OCI-LY7 (cell line): ENCODE measurements around the gene CNTLN. TPM values are rescaled to one million over a fixed set of nuclear protein-coding genes. Genes with fewer than 3 reads are reported as not detected.

Source experiments
- BruUV-seq: library from RNA; stranded (reverse); fragments of 400-500 nt; replicated peaks from 2 replicates; lab custom pipeline; 2021; lab: Mats Ljungman, UMichigan
- CTCF ChIA-PET: fragments of 300-600 bp; sonication (Branson Sonifier 250); formaldehyde crosslinking; loops from one replicate; lab custom pipeline; 2022; ENCODE audit warnings: antibody characterized with exemption; ENCODE audit not compliant: unreplicated experiment; lab: Charles Lee
- POLR2A ChIA-PET: fragments of 300-600 bp; sonication (Branson Sonifier 250); formaldehyde crosslinking; loops from one replicate; lab custom pipeline; 2022; ENCODE audit warnings: antibody characterized with exemption; lab: Charles Lee
- DNase-seq: peaks from one replicate; pipeline ENCODE4 v3.0.0-alpha.2; 2015; ENCODE audit warnings: low spot score
- H2AFZ ChIP-seq: fragments of 200-600 bp; sonication (generic), shearing (Covaris generic); 2 replicates; pipeline ENCODE4 v1.6.1; 2014; ENCODE audit warnings: mild to moderate bottlenecking, antibody characterized with exemption, low read length, moderate library complexity
- H3K27ac ChIP-seq: fragments of 200-600 bp; sonication (generic); 2 replicates; pipeline ENCODE4 v1.5.1; 2014; ENCODE audit warnings: mixed run types, low read depth, mild to moderate bottlenecking, moderate library complexity, low read length, inconsistent platforms; ENCODE audit not compliant: poor library complexity, severe bottlenecking
- H3K36me3 ChIP-seq: fragments of 200-600 bp; sonication (generic); 2 replicates; pipeline ENCODE4 v1.6.1; 2014; ENCODE audit warnings: mild to moderate bottlenecking, antibody characterized with exemption, low read length, moderate library complexity, mixed read lengths; ENCODE audit not compliant: insufficient read depth
- H3K4me1 ChIP-seq: fragments of 200-600 bp; sonication (generic); 2 replicates; pipeline ENCODE4 v1.5.1; 2014; ENCODE audit warnings: mild to moderate bottlenecking, low read length; ENCODE audit not compliant: insufficient read depth, poor library complexity, severe bottlenecking
- H3K4me2 ChIP-seq: fragments of 200-600 bp; sonication (generic); 2 replicates; pipeline ENCODE4 v1.6.1; 2014; ENCODE audit warnings: mild to moderate bottlenecking, low read length
- H3K4me3 ChIP-seq: fragments of 200-600 bp; sonication (generic); 2 replicates; pipeline ENCODE4 v1.5.1; 2014; ENCODE audit warnings: mild to moderate bottlenecking, low read depth, low read length; ENCODE audit not compliant: poor library complexity, severe bottlenecking
- H3K79me2 ChIP-seq: fragments of 200-600 bp; sonication (generic); 2 replicates; pipeline ENCODE4 v1.6.1; 2016; ENCODE audit warnings: low read depth, mild to moderate bottlenecking, low read length, moderate library complexity, mixed read lengths; ENCODE audit not compliant: insufficient read depth
- H3K9me2 ChIP-seq: fragments of 200-600 bp; sonication (generic); 2 replicates; pipeline ENCODE4 v1.6.1; 2016; ENCODE audit warnings: mild to moderate bottlenecking, low read length, mixed read lengths; ENCODE audit not compliant: insufficient read depth
- H3K9me3 ChIP-seq: fragments of 200-600 bp; sonication (generic); 2 replicates; pipeline ENCODE4 v1.6.1; 2014; ENCODE audit warnings: mild to moderate bottlenecking, mixed run types, low read length, mixed read lengths
- H4K20me1 ChIP-seq: fragments of 200-600 bp; sonication (generic); 2 replicates; pipeline ENCODE4 v1.6.1; 2014; ENCODE audit warnings: mild to moderate bottlenecking, antibody characterized with exemption, low read length, moderate library complexity, mixed read lengths; ENCODE audit not compliant: insufficient read depth
- CTCF ChIP-seq: fragments of 200-600 bp; sonication (generic); conservative IDR thresholded peaks from 2 replicates; pipeline ENCODE4 v1.5.1; 2014; ENCODE audit warnings: mild to moderate bottlenecking, antibody characterized with exemption, low read length, moderate library complexity, mixed read lengths
- EZH2phosphoT487 ChIP-seq: fragments of 200-600 bp; sonication (generic); IDR thresholded peaks from 2 replicates; pipeline ENCODE4 v1.6.1; 2018; ENCODE audit warnings: low read depth, borderline replicate concordance, mild to moderate bottlenecking, mixed run types, antibody characterized with exemption, low read length, moderate library complexity, mixed read lengths
- intact Hi-C: fragments of 100-400 bp; cut with micrococcal nuclease; formaldehyde crosslinking; loops from one replicate; pipeline ENCODE4 v1.10.0; 2022; ENCODE audit not compliant: unreplicated experiment
- total RNA-seq, 2 experiments: library from RNA; depleted of rRNA in 1 of 2; stranded (reverse); fragments of >200 nt in 1 of 2; shearing (Covaris generic) in 1 of 2; gene quantifications; 2 replicates each; pipeline ENCODE4 v1.2.3, GENCODE V29; 2014 to 2022

The CNTLN gene
- total RNA-seq, 2 experiments from 2014 or later = not detected

- BruUV-seq = no TSS peak
Measured at GRCh38 chr9:17160327-17160726, 25.5 kb downstream of the CNTLN start.

GRCh38 chr9:17165764-17166163, 30.9 kb downstream of the CNTLN start:
- CTCF ChIA-PET = no interaction called here

More at GRCh38 chr9:17160327-17160726, 25.5 kb downstream of the CNTLN start:
- intact Hi-C loops = no loop called here
- no peaks in the 10 kb centered on the region for H3K9me2 ChIP-seq
- H2AFZ ChIP-seq = no peak overlapping the region
- no peak overlapping the region for H3K4me3 ChIP-seq
- no peaks in the 10 kb centered on the region for H3K36me3 ChIP-seq
- H3K27ac ChIP-seq = no peak overlapping the region
- no peak overlapping the region for H3K4me2 ChIP-seq
- DNase-seq = no peak
- ChIA-PET POLR2A (no interaction called here), CTCF (no interaction called here)
- H4K20me1 ChIP-seq = no peaks in the 10 kb centered on the region
- H3K4me1 ChIP-seq = no peaks in the 10 kb centered on the region
- H3K9me3 ChIP-seq = no peaks in the 10 kb centered on the region
- no peak for TF ChIP-seq CTCF
- no peak for TF ChIP-seq EZH2phosphoT487
- H3K79me2 ChIP-seq = no peaks in the 10 kb centered on the region

More at GRCh38 chr9:17165764-17166163, 30.9 kb downstream of the CNTLN start:
- H3K9me3 ChIP-seq = no peaks in the 10 kb centered on the region
- POLR2A ChIA-PET = no interaction called here
- no peak for DNase-seq
- no peak overlapping the region for H3K4me3 ChIP-seq
- intact Hi-C loops = no loop called here
- no peak overlapping the region for H3K4me2 ChIP-seq
- H3K9me2 ChIP-seq = no peaks in the 10 kb centered on the region
- H4K20me1 ChIP-seq = no peaks in the 10 kb centered on the region
- H3K79me2 ChIP-seq = no peaks in the 10 kb centered on the region
- TF ChIP-seq CTCF = no peak
- no peak for TF ChIP-seq EZH2phosphoT487
- H3K4me1 ChIP-seq = no peaks in the 10 kb centered on the region
- no peaks in the 10 kb centered on the region for H3K36me3 ChIP-seq
- no peak overlapping the region for H3K27ac ChIP-seq
- no TSS peak for BruUV-seq
- no peak overlapping the region for H2AFZ ChIP-seq
